Measurements from ENCODE around the gene TMEM143.
A peak's percentile ranks its signal among the peaks of the same experiment; 100 is the strongest.

Gene TMEM143

GRCh38 chr19:48340995-48341394, 22.7 kb downstream of the TMEM143 start:
- Histone ChIP-seq H3K14ac (ENCODE audit: low read length) (no peak overlapping the region), H3K27me3 (ENCODE audit: control insufficient read depth in 3 of 3, insufficient read depth in 3 of 3, low read depth in 1 of 3, low read length in 3 of 3) (peaks cover 0 to 10% (median 0%) of the 10 kb centered on the region in 3 experiments), H2BK120ac (ENCODE audit: low read depth, low read length) (no peak overlapping the region), H2BK15ac (ENCODE audit: low read length) (no peak overlapping the region), H3K4me3 (ENCODE audit: low read length in 2 of 2) (no peak overlapping the region), H2AFZ (ENCODE audit: low read length) (no peak overlapping the region), H3K23ac (ENCODE audit: low read depth, low read length, poor library complexity) (no peak overlapping the region), H3K9ac (ENCODE audit: low read depth, low read length, poor library complexity) (no peak overlapping the region), H4K91ac (ENCODE audit: low read depth, low read length, poor library complexity) (no peak overlapping the region), H3K9me3 (replicated peaks in 1 of 2; ENCODE audit: control insufficient read depth in 2 of 2, insufficient read depth in 1 of 2, low read depth in 1 of 2, low read length in 2 of 2) (no peaks in the 10 kb centered on the region), H3K36me3 (replicated peaks in 1 of 2; ENCODE audit: control insufficient read depth in 2 of 2, insufficient read depth in 2 of 2, low read length in 2 of 2) (no peaks in the 10 kb centered on the region), H3K4me2 (ENCODE audit: insufficient read depth, low read length, poor library complexity, severe bottlenecking) (no peak overlapping the region), H2AK5ac (ENCODE audit: low read depth, low read length) (peak overlapping the region; percentile 11), H2BK5ac (ENCODE audit: low read length) (no peak overlapping the region), H3K4me1 (ENCODE audit: control insufficient read depth in 2 of 2, insufficient read depth in 1 of 2, low read depth in 1 of 2, low read length in 2 of 2) (no peaks in the 10 kb centered on the region), H3K79me1 (ENCODE audit: low read depth, low read length) (no peaks in the 10 kb centered on the region), H3K4ac (ENCODE audit: low read length) (no peak overlapping the region), H3K18ac (ENCODE audit: low read length) (no peak overlapping the region), H3K27ac (replicated peaks; ENCODE audit: low read length) (no peak overlapping the region), H2BK12ac (ENCODE audit: low read length) (no peak overlapping the region), H4K8ac (ENCODE audit: low read depth, low read length) (no peak overlapping the region)
- no CpG with 5 or more reads among the region's 11 CpGs for WGBS, 2 donors (ENCODE audit: extremely low coverage in 2 of 2, insufficient read length in 2 of 2, insufficient replicate concordance in 1 of 2)
- no peak for DNase-seq (ENCODE audit: low spot score)

GRCh38 chr19:48338802-48339503, 24.8 kb downstream of the TMEM143 start:
- Histone ChIP-seq H3K9ac (ENCODE audit: low read depth, low read length, poor library complexity) (peak overlapping the region; percentile 30), H3K14ac (ENCODE audit: low read length) (peak overlapping the region; percentile 89), H3K23ac (ENCODE audit: low read depth, low read length, poor library complexity) (peak overlapping the region; percentile 91), H3K79me1 (ENCODE audit: low read depth, low read length) (no peaks in the 10 kb centered on the region), H4K91ac (ENCODE audit: low read depth, low read length, poor library complexity) (no peak overlapping the region), H2AFZ (ENCODE audit: low read length) (no peak overlapping the region), H4K8ac (ENCODE audit: low read depth, low read length) (no peak overlapping the region), H3K27ac (replicated peaks; ENCODE audit: low read length) (no peak overlapping the region), H3K4me3 (ENCODE audit: low read length in 2 of 2) (no peak overlapping the region), H3K36me3 (replicated peaks in 1 of 2; ENCODE audit: control insufficient read depth in 2 of 2, insufficient read depth in 2 of 2, low read length in 2 of 2) (no peaks in the 10 kb centered on the region), H2BK5ac (ENCODE audit: low read length) (no peak overlapping the region), H3K4ac (ENCODE audit: low read length) (no peak overlapping the region), H3K4me1 (ENCODE audit: control insufficient read depth in 2 of 2, insufficient read depth in 1 of 2, low read depth in 1 of 2, low read length in 2 of 2) (no peaks in the 10 kb centered on the region), H2AK5ac (ENCODE audit: low read depth, low read length) (peak overlapping the region; percentile 95), H2BK15ac (ENCODE audit: low read length) (peak overlapping the region; percentile 81), H2BK12ac (ENCODE audit: low read length) (peak overlapping the region; percentile 16), H3K4me2 (ENCODE audit: insufficient read depth, low read length, poor library complexity, severe bottlenecking) (no peak overlapping the region), H3K18ac (ENCODE audit: low read length) (peak overlapping the region; percentile 71), H3K27me3 (ENCODE audit: control insufficient read depth in 3 of 3, insufficient read depth in 3 of 3, low read depth in 1 of 3, low read length in 3 of 3) (peaks cover 0 to 10% (median 0%) of the 10 kb centered on the region in 3 experiments), H3K9me3 (replicated peaks in 1 of 2; ENCODE audit: control insufficient read depth in 2 of 2, insufficient read depth in 1 of 2, low read depth in 1 of 2, low read length in 2 of 2) (no peaks in the 10 kb centered on the region), H2BK120ac (ENCODE audit: low read depth, low read length) (no peak overlapping the region)
- no peak for DNase-seq (ENCODE audit: low spot score)
- no CpG with 5 or more reads among the region's 14 CpGs for WGBS, 2 donors (ENCODE audit: extremely low coverage in 2 of 2, insufficient read length in 2 of 2, insufficient replicate concordance in 1 of 2)

GRCh38 chr19:48338253-48338755, 25.4 kb downstream of the TMEM143 start:
- peak overlapping the region; percentile 95 for H2AK5ac ChIP-seq (ENCODE audit: low read depth, low read length)
- H4K8ac ChIP-seq (ENCODE audit: low read depth, low read length) = no peak overlapping the region

More at GRCh38 chr19:48338253-48338755, 25.4 kb downstream of the TMEM143 start:
- Histone ChIP-seq H3K4me3 (ENCODE audit: low read length in 2 of 2) (no peak overlapping the region), H3K27me3 (ENCODE audit: control insufficient read depth in 3 of 3, insufficient read depth in 3 of 3, low read depth in 1 of 3, low read length in 3 of 3) (peaks cover 0 to 10% (median 0%) of the 10 kb centered on the region in 3 experiments), H3K4me1 (ENCODE audit: control insufficient read depth in 2 of 2, insufficient read depth in 1 of 2, low read depth in 1 of 2, low read length in 2 of 2) (peaks cover 0 to 3% of the 10 kb centered on the region in 2 donors), H3K36me3 (replicated peaks in 1 of 2; ENCODE audit: control insufficient read depth in 2 of 2, insufficient read depth in 2 of 2, low read length in 2 of 2) (no peaks in the 10 kb centered on the region), H2BK5ac (ENCODE audit: low read length) (peak overlapping the region; percentile 55), H2BK120ac (ENCODE audit: low read depth, low read length) (no peak overlapping the region), H3K18ac (ENCODE audit: low read length) (peak overlapping the region; percentile 71), H2BK12ac (ENCODE audit: low read length) (no peak overlapping the region), H3K23ac (ENCODE audit: low read depth, low read length, poor library complexity) (peak overlapping the region; percentile 58), H3K9me3 (replicated peaks in 1 of 2; ENCODE audit: control insufficient read depth in 2 of 2, insufficient read depth in 1 of 2, low read depth in 1 of 2, low read length in 2 of 2) (no peaks in the 10 kb centered on the region), H4K91ac (ENCODE audit: low read depth, low read length, poor library complexity) (no peak overlapping the region), H2AFZ (ENCODE audit: low read length) (no peak overlapping the region), H3K14ac (ENCODE audit: low read length) (peak overlapping the region; percentile 9), H3K27ac (replicated peaks; ENCODE audit: low read length) (no peak overlapping the region), H2BK15ac (ENCODE audit: low read length) (peak overlapping the region; percentile 81), H3K79me1 (ENCODE audit: low read depth, low read length) (no peaks in the 10 kb centered on the region), H3K4me2 (ENCODE audit: insufficient read depth, low read length, poor library complexity, severe bottlenecking) (no peak overlapping the region), H3K4ac (ENCODE audit: low read length) (no peak overlapping the region), H3K9ac (ENCODE audit: low read depth, low read length, poor library complexity) (no peak overlapping the region)
- no peak for DNase-seq (ENCODE audit: low spot score)
- WGBS, 2 donors (ENCODE audit: extremely low coverage in 2 of 2, insufficient read length in 2 of 2, insufficient replicate concordance in 1 of 2) = no CpG with 5 or more reads among the region's 14 CpGs
